Dermis blood vessel endothelial cell (primary cell): ENCODE data around the gene SP140L. TPM values are rescaled to one million over a fixed set of nuclear protein-coding genes. Genes with fewer than 3 reads are reported as not detected.
"Not testable (repeated sequence)": the region's sequence is repeated elsewhere in the genome, so short reads cannot be mapped to it uniquely, and the experiment has no call there.

Source experiments
- DNase-seq: peaks from one replicate; pipeline ENCODE4 v3.0.0; 2010
- total RNA-seq: library from RNA; depleted of rRNA; stranded (reverse); fragments of >200 nt; gene quantifications from 2 replicates; pipeline ENCODE4 v1.2.3, GENCODE V29; 2014

SP140L gene
- total RNA-seq, 1 donor from 2014 or later, result 33.7 TPM

DNA sequence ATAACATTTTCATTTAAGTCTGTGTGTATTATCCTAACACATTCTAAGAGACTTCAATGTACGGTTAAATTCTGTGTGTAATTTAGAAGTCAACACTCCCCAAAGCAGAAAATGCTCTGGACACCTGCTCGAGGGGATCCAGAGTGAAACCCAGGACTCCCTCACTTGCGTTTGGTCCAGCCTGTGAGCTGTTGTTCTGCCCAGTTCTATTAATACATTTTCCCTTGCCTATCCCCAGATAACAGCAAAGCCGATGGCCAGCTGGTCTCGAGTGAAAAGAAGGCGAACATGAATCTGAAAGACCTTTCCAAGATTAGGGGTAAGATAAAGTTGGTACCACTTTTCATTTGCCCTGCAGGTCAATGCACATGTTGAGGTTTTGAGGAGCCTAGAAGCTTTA, 58.0 kb downstream of the SP140L start:
- no peak for DNase-seq

DNA sequence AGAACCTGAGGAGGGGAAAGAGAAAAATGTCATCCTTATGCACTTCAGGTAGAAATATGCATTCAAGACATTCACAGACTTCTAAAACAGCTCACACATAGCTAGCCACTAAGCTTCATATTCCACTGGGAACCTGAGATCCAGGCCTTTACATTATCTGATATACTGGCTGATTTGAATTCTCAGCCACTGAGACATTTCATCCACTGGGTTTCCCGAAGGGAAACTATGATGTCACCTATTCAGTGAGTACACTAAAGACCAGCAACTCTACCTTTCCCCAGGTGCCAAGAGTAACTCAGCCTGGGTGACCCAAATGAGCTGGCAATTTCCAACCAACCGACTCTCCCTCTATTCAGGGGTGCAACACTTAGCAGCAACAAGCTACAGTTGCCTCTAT, 67.3 kb downstream of the SP140L start:
- DNase-seq, result no peak

DNA sequence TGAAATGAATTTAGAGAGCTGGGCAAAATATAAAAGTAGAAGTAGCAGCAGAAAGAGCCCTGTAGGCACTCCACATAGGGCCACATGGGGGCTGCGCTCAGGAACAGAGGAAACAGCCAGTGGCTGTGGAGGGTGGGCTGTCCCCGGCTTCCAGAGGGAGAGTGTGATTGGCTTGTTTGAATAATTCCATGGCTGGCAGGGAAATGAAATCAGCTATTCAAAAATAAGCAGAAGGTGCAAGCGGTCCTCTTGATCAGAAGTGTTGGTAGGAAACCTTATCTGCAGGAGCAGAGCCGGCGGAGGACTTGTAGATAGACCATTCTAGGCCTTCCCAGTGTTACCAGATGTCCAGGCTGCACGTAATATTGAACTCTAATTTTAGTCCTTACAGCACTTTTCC, 71.7 kb downstream of the SP140L start:
- not testable (repeated sequence) for DNase-seq

DNA sequence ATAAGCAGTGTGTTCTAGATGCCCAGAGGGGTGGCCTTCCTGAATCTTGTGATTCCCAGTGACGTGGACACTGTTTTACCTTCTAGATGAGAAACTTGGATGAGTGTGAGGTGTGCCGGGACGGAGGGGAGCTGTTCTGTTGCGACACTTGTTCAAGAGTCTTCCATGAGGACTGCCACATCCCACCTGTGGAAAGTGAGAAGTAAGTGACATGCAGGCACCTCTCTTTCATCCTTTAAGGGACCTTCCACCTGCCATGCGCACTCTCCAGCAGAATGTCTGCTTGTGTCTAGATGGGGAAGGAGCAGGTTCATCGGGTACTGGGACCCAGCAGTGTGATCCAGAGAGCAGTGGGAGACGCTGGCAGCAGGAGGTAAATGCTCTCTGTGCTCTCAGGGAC, 73.0 kb downstream of the SP140L start:
- no peak for DNase-seq

DNA sequence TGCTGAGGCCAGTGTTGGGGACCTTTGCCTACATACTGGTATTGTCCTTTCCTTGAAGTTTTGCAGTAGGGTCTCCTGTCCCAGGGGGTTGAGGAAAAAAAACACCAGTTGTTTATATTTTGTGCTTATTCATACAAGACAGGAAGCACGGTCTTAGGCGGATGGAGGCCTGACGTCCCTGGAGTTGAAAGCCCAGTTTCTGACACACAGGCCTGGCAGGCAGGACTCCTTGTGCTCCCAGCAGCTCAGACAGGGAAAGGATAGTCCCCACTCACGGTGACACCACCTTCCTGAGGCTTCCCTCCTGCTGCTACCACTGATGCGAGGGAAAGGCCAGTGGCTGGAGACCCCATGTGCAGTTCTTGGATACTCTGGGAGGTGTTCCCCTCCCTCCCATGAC, 73.5 kb downstream of the SP140L start:
- DNase-seq, result peak; percentile 58

DNA sequence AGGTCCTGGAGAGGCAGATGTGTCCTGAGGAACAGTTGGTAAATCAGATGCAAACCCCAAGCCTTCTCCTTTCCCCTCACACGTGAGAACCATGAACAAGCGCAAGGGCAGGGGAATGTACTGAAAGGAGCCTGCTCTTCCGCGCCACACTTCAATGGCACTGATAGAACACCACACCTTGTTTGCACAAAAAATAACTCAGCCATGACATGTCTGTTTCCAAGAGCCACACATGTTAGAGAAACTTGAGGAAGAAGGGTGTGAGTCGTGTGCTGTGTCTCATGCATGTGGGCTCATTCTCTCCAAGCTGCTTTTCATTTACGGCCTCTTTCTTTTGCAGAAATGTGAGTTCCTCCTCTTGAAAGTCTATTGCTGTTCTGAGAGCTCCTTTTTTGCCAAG, 74.0 kb downstream of the SP140L start:
- not testable (repeated sequence) for DNase-seq

DNA sequence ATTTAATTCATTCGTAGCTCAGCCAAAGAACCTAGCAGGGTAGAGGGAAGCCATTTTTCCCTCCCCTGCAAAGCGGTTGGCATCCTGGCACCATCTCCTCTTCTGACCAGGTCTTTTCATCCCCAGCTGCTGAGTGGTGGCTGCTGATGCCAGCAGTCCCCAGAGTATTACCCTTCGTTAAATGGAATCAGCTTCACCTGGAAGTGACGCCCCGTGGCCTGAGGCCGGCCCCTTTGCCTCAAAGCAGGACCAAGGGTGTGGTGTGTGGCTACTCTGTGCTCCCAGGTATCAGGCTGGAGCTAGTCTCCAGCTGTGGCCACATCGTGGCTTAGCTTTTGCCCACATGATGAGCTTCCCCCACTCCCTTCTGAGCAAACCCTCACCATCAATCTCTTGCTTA, 76.8 kb downstream of the SP140L start:
- DNase-seq, result no peak

DNA sequence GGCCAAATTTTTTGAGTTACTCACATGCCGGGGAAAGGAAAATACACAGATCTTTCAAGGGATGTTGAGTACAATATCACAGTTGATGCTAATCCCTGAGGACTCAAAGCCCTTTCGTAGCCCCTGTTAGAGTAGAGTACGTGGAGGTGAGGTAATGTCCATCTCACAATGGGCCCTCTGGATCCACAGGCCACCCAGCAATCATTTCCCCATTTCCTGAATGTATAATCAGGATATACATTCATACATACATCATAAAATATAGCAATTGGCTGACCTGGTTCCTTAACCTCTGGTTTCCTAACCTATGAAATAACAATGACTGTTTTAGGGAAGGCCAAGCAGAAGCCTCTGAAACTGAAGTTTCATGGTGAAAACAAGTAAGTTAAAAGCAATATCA, 78.8 kb downstream of the SP140L start:
- peak; percentile 52 for DNase-seq

DNA sequence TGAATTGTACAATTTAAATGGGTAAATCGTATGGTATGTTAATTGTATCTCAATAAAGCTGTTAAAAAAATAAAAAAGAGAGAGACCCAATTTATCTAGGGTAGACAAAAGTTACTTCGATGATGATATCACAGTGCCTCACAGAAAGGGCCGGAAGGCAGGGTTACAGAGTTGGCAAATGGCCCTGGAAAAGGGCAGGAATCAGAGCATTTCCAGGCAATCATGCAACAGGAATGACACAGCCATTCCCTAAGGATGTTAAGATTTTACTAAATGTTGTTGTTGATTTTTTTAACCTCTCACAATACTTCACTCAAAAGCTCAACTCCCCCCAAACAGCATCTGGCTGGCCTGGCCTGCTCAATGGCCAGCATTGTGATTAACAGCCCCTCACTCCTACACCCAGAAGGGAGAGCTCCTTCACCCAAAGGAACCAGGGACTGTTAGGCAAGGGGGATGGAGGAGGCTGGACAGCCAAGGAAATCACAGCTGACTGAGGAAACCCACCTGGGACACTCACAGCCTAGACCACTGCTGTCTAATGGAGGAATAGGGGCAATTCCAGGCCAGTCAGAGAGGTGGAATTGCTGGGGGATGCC, 81.3 kb downstream of the SP140L start:
- DNase-seq, result peak; percentile 93

DNA sequence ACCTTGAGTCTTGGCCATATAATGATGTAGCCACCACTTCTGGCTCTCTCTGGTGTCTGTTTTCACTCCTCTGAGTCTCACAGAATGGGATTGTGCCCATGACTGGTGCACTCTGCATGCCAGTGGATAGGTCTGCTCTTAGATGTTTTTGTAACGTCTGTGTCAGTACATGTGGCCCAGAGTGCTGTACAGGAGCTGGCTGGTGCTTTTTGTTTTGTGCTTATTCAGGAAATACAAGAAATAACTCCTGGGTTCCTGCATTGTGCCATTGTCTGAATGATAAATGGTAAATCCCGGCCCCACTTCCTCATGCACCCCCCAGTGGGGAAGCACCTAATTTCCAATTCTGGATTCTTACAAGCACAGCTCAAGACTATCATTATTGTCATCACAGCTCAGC, 82.3 kb downstream of the SP140L start:
- peak; percentile 78 for DNase-seq

DNA sequence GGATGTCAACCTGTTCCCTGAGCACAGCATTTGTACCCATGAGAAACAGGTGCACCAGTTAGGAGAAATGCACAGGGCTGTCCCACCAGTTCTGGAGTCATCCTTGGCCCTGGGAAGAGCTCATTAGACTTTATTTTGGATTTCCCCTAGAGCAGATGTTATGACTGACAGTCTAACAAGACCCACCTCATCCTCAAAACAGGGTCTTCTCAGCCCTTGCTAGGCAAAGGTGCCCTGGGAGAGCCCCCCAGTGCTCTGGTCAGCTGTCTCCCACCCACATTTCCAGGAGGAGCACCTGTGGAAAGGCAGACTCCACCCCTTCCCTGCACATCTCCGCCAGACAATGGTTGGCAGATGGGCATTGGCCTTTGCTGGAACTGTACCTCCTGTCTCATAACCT, 83.3 kb downstream of the SP140L start:
- DNase-seq, result no peak

DNA sequence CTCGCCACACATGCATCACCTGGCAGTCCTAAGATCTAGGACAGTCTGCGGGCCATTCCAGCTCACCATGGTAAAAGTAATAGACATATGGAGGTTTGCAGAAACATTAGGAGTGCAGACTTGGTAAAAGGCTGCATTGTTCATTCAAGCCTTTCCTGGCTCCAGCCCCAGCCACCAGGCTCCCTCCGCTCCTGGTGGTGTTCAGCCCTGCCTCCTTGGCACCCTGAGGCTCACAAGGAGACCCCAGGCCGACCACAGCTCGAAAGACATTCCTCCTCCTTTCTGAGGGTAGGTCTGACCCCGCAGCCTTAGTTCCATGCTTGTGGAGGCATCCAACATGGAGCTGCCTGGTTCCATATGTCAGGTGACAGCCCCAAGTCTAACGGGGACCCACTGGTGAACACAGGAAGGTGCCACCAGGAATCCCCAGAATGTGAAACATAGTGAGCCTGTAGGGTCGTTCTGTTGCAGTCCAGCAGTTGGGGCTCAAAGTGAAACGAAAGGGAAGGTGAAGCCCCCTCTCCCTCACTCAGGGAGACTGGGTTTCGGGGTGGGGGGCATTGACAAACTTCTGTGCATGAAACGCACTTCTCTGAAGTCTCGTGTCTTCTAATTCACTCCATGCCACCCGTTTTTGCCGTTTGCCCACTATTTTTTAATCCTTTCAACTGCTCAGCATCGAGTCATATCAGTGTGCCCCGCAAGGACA, 84.0 kb downstream of the SP140L start:
- no peak for DNase-seq

DNA sequence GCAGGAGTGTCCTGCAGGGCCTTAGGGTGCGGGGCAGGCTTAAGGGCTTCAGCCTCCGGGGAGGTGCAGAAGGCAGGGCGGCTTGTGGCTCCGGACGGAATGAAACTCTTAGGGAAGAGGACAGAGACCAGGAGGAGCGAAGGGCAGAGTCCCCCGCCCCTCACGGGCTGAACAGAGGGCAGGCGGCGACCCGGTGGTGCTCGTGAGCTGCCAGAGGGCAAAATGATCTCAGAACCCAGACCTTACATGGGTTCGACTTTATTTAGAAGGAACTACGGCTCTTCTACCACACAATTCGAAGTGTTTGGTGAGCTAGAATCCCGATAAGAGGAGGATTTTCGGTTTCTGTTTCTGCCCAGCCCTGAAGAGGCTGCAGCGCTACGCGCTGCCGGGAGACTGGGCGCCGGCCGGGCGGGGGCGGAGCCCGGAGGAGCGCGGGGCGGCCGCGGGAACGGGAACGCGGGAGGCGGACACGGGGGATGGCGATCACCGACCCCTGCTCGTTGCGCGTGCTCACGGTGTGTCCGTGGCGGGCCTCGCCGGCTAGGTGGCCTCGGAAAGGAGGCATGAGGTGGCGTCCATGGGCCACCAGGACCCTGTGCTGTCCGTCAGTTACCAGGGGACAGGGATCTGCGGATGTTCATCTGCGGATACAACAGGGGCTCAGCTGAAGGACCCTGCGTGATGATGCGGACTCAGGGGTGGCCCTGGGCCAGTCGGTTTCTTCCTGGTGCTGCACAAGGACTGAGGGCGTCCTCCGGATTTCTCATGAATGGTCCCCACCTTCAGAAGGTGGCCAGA, 84.8 kb downstream of the SP140L start:
- peak; percentile 67 for DNase-seq

DNA sequence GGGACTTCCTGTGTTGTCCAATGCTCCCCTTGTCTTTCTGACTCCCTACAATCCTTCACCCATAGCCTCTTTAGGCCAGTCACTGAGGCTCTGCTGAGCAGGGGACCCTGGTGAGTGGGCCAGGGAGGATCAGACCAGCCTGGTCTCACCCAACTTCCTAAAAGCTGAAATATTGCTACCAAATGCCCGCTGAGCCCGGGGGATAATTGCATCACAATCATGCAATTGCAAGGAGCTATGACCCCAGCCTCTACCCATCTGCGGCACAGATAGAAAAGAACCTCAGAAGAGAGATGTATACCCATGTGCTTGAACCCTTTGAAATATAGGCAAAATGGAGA, 85.3 kb downstream of the SP140L start:
- DNase-seq, result no peak

DNA sequence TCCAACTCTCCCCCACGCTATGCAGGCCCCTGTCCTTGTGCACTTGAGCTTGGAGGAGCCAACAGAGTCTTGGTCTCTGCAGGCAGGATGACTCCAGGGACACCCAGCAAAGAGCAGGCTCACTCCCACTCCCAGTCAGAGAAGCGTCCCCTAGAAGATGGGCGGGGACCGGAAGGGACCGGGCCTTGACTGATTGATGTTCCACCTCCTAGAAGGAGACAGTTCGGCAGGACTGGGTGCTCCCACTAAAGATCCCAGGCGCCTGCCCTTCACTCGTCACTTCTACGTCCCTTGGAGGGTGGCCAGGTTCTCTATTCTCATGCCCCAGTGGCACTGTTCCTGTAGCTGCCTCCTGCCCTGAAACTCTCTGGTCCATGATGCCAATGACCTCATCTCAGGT, 85.9 kb downstream of the SP140L start:
- no peak for DNase-seq

DNA sequence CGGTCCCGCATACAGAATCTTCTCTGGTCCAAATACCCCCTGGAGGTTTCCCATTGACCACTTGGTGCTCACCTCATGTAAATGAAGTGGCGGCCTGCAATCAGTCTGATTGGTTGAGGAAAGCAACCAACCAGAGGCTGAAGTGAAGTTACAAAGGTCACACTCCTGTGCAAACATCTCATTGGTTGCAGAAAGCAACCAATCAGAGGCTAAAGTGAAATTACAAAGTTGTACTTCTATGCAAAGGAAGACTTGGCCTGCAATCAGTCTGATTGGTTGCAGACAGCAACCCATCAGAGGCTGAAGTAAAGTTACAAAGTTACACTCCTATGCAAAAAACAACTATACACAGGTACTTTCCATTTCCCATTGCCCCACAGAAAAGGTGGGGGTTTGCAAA, 86.5 kb downstream of the SP140L start:
- DNase-seq, result no peak

DNA sequence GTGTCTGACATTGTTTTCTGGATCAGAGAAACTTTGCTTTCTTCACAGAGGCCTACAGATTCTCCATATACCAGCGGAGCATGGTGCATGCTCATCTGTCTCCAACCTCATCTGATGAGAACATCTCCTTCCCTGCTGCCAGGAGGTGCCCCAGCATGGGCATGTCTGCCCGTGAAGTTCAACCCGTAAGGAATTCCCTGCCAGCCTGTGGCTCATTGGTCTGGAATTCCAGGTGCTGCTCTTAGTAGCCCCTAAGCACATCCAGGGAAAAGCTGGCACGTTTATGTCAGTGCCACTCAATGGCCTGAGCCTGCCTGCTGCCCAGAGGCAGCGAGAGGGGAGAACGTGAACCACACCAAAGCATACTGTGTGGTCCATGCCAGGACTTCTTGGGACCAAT, 87.3 kb downstream of the SP140L start:
- no peak for DNase-seq

DNA sequence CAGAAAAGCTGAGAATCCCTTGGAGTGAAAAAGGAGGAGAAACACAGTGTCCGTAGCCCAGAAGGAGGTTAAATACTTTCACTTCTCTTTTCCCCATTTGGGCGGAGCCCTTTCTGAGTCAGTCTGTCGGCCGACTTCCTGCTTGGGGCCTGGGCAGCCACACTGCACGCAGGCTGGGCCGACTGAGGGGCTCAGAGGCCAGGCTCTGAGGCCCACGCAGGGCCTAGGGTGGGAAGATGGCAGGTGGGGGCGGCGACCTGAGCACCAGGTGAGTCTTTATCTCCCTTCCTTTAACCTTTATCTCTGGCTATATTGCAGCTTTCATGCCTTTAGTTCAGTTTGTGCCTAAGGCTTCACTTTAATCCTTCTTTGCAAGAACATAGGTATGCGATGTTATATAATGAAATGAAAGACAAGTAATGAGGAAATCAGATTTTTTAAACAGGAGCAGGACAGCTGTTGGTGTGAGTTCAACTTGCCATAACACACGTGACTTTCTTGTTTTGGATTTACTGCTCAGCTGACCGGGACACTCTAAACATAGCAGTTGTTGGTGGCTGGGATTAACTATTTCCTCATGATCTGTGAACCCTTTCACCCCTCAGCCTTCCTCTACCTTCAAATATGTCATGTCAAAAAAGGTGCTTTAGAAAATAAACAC, 89.2 kb downstream of the SP140L start, which contains the start of gene SP100:
Gene SP100 (plus strand): TSS at position 141 of the 661 bp plus-strand sequence. CDS start 96 bp downstream, at position 237.
- DNase-seq, result peak; percentile 87

DNA sequence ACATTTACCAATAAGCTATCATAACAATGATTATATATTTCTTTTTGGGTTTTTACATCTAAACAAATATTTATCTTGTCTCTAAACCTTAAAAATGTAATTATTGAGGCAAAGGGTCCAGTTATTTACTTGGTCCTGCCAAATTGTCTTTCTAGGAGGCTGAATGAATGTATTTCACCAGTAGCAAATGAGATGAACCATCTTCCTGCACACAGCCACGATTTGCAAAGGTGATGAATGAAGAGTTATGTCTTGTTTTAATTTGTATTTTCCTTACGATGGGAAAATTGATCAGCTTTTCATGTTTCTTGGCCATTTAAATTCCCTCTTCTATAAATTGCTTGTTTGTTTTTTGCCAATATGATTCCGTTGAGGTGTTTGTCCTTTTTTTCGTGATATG, 90.4 kb downstream of the SP140L start:
- DNase-seq, result no peak

DNA sequence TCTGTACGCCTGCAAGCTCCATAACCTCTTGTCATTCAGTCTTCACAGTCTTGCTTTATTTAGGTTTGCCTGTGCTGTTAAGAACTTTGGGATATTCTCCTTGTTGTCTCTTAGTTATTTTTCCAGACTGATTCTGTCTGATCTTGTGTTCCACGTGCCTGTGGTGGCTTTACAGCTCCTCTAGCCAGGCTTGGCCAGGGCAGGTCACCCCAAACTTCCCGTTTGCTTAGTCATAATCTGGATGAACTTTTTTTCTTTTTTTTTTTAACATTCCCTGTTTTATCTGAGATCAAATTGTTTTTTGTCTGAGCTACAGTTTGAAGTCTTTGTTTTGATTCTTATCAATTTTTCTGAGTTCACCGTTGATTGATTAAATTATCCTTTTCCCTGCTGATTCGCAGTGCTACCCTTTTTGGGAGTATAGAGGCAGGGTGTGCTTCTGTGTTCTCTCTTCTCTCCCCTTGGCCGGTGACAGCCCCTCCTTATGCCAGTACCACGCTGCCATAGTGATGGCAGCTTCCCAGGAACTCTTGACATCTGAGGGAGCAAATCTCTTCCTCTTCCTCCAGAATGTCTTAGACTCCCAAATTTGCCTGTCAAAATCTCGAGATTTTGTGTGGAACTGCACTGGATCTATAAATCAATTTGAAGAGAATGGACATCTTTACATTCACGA, 91.5 kb downstream of the SP140L start:
- peak; percentile 67 for DNase-seq

DNA sequence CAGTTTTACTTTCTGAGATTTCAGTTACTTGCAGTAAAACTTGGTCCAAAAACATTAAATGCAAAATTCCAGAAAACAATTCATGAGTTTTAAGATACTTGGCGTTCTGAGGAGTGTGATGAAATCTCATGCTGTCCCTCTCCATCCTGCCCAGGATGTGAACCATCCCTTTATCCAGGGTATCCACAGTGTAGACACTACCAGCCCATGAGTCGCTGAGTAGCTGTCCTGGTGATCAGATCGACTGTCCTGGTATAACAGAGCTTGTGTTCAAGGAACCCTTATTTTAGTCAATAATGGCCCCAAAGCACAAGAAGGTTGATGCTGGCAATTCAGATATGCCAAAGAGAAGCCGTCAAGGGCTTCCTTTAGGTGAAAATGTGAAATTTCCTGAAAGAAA, 92.2 kb downstream of the SP140L start:
- DNase-seq, result no peak

DNA sequence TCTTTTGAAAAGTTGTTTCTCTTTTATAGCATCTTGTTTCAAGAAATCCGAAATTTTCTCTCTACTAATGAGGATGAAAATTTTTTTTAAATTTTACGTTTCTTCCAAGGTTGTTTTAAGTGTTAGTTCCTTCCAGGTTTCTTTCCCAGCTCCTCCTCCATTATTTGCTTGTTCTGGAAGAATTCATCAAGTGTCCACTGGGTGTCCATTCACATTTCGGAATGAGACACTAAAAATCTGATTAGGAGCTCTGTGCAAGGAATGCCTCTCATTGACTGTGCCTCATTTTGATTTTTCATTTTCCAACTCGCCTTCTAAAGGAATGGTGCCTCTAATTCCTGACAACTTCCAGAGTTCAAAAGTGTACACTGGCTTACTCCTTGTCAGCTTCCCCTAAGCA, 95.2 kb downstream of the SP140L start:
- DNase-seq, result no peak
